Endothelial cell (in vitro differentiated cells): Measurements from ENCODE around the gene BLOC1S5. TPM values are rescaled to one million over a fixed set of nuclear protein-coding genes. Genes with fewer than 3 reads are reported as not detected.
"Not testable (repeated sequence)": the region's sequence is repeated elsewhere in the genome, so short reads cannot be mapped to it uniquely, and the experiment has no call there.

Experiments used
- DNase-seq: peaks from one replicate; pipeline ENCODE4 v3.0.0; 2021; ENCODE audit warnings: low spot score
- H3K27ac Mint-ChIP-seq: one replicate; pipeline ENCODE4 v1.8.0; 2021; ENCODE audit warnings: mixed read lengths, inconsistent platforms; ENCODE audit not compliant: unreplicated experiment
- H3K27me3 Mint-ChIP-seq: one replicate; pipeline ENCODE4 v1.8.0; 2021; ENCODE audit warnings: mild to moderate bottlenecking, moderate library complexity, mixed read lengths, inconsistent platforms; ENCODE audit not compliant: unreplicated experiment
- H3K36me3 Mint-ChIP-seq: one replicate; pipeline ENCODE4 v1.8.0; 2021; ENCODE audit warnings: mild to moderate bottlenecking, low read depth, mixed read lengths, inconsistent platforms; ENCODE audit not compliant: unreplicated experiment
- H3K4me1 Mint-ChIP-seq: one replicate; pipeline ENCODE4 v1.8.0; 2021; ENCODE audit warnings: mild to moderate bottlenecking, mixed read lengths, inconsistent platforms; ENCODE audit not compliant: unreplicated experiment
- H3K4me3 Mint-ChIP-seq: one replicate; pipeline ENCODE4 v1.8.0; 2021; ENCODE audit warnings: mild to moderate bottlenecking, mixed read lengths, inconsistent platforms; ENCODE audit not compliant: unreplicated experiment
- H3K9me3 Mint-ChIP-seq: one replicate; pipeline ENCODE4 v1.8.0; 2021; ENCODE audit warnings: mixed read lengths, inconsistent platforms; ENCODE audit not compliant: unreplicated experiment
- CTCF ChIP-seq: fragments of 200-600 bp; sonication (generic); IDR thresholded peaks from one replicate; pipeline ENCODE4 v1.5.0; 2021; ENCODE audit warnings: antibody characterized with exemption; ENCODE audit not compliant: unreplicated experiment
- total RNA-seq: library from RNA; stranded (reverse); fragmentation: NEBNext Ultra II Directional; extraction: Animal tissue kit (Norgen Biotek cat#: 25700); gene quantifications from one replicate; pipeline ENCODE4 v1.2.1, GENCODE V29; 2021; ENCODE audit not compliant: unreplicated experiment

BLOC1S5 gene
- total RNA-seq, 1 donor from 2014 or later: 13.2 TPM

DNA sequence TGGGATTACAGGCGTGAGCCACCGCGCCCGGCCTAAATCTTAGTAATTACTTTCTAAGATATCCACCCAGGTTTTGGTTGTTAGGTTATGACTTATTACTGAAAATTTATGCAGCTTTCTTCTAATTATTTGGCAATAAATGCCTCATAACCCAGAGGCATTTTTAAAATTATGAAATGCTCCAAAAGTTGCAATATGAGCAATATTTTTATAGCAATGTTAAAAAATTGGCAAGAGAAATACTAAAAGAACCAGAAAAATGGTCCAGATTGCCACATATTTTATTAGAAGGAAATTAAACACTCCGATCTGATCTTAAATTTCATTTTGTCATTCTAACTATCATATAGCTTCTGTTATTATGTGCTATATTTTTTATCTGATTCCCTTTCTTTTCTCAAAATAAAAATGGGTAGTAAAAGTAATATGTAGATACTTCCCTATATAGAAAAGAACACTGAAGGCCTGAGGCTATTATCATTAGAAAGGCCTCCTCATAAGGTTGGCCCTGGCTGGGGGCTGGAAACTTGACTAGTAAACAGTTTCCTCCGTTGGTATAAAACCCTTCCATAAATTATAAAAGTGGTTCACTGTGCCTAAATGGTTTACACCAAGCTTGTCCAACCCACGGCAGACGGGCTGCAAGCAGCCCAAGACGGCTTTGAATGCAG lies 22.1 kb downstream of the BLOC1S5 start:
- Mint-ChIP-seq H3K27me3 (no peaks in the 10 kb centered on the region), H3K9me3 (no peaks in the 10 kb centered on the region)

DNA sequence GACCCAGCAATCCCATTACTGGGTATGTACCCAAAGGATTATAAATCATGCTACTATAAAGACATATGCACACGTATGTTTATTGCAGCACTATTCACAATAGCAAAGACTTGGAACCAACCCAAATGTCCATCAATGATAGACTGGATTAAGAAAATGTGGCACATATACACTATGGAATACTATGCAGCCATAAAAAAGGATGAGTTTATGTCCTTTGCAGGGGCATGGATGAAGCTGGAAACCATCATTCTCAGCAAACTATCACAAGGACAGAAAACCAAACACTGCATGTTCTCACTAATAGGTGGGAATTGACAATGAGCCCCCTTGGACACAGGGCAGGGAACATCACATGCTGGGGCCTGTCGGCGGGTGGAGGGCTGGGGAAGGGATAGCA lies 30.1 kb downstream of the BLOC1S5 start:
- H3K4me1 Mint-ChIP-seq, DNase-seq, H3K36me3 Mint-ChIP-seq, H3K27me3 Mint-ChIP-seq, H3K9me3 Mint-ChIP-seq, H3K4me3 Mint-ChIP-seq, H3K27ac Mint-ChIP-seq: not testable (repeated sequence)

More for the DNA sequence above, 22.1 kb downstream of the BLOC1S5 start:
- H3K4me3 Mint-ChIP-seq: no peak overlapping the region
- peaks cover 5% of the 10 kb centered on the region for H3K4me1 Mint-ChIP-seq
- DNase-seq: no peak
- peaks cover 17% of the 10 kb centered on the region for H3K36me3 Mint-ChIP-seq
- TF ChIP-seq CTCF: no peak
- H3K27ac Mint-ChIP-seq: no peak overlapping the region

DNA sequence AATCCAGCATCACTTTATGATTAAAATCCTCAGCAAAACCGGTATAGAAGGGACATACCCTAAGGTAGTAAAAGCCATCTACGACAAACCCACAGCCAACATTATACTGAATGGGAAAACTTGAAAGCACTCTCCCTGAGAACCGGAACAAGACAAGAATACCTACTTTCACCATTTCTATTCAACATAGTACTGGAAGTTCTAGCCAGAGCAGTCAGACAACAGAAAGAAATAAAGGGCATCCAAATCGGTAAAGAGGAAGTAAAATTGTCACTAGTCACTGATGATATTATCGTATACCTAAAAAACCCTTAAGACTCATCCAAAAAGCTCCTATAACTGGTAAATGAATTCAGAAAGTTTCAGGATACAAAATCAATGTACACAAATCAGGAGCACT lies 33.3 kb downstream of the BLOC1S5 start:
- H3K27ac Mint-ChIP-seq: no peak overlapping the region
- H3K36me3 Mint-ChIP-seq: peaks cover 4% of the 10 kb centered on the region
- no peaks in the 10 kb centered on the region for H3K9me3 Mint-ChIP-seq
- H3K27me3 Mint-ChIP-seq: peaks cover 1% of the 10 kb centered on the region
- DNase-seq: no peak
- no peak overlapping the region for H3K4me3 Mint-ChIP-seq
- H3K4me1 Mint-ChIP-seq: peaks cover 11% of the 10 kb centered on the region
- no peak for TF ChIP-seq CTCF

DNA sequence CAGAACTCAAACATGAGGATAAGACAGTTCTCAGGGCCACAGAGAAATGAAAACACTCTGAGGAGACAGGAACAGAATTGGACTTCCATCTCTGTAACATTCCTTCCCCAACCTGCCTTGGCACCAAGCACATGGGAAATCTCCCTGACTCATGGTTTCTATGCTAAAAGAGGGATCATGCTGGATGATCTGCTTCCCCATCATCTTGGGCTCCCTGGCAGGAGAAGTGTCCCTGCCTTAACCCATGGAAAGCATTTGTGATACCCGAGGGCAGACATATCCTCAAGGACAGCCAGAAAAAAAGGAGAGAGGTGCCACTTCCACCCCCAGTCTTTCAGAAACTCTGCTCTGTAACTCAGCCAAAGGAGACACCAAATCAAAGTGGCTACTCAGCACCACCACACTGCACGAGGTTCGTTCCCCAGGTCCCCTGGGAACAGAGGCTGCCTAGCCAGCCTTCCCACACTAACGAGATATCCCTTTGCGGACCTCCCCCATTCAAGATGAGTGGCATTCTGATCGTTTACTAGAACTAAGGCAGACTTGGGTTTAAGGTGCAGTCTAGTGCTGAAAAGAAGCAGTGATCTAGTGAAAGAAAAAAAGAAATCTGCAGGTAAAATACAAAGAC lies 34.8 kb downstream of the BLOC1S5 start:
- Mint-ChIP-seq H3K9me3 (no peaks in the 10 kb centered on the region), H3K27ac (no peak overlapping the region), H3K27me3 (peaks cover 1% of the 10 kb centered on the region), H3K36me3 (peaks cover 4% of the 10 kb centered on the region), H3K4me3 (no peak overlapping the region), H3K4me1 (peaks cover 11% of the 10 kb centered on the region)
- DNase-seq: no peak
- TF ChIP-seq CTCF: no peak

DNA sequence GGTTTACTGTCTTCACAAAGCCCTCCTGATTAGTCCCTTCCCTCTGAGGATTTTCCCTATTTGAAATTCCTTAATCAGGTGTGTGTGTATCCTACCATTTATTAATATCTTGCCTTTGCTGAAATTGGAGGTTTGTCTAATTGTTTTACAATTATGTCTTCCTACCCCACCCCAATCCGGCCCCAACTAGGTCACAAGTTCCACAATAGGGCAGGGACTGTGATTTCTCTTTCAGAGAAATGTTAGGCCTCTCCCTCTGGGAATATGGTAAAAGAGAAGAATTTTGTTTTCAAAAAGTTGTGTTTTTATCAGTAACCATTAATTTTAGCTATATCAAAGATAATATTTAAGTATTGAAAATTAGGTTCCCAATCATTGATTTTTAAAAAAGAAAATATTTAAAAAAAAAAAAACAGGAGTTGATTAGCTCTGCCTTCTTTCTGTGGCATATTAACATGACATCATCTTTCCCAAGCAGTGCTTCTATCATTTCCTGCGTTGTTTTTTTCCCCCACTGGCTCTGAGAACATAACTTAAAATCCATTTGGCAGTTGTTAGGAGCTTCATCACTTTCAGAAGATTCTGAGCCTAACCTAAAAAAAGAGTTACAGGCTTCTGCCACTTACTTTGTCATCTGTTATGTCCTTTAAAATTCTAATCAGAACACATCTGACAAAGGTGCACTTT lies 36.1 kb downstream of the BLOC1S5 start:
- no peak for DNase-seq
- no peaks in the 10 kb centered on the region for H3K9me3 Mint-ChIP-seq
- H3K4me1 Mint-ChIP-seq: peaks cover 11% of the 10 kb centered on the region
- no peak overlapping the region for H3K4me3 Mint-ChIP-seq
- H3K27me3 Mint-ChIP-seq: no peaks in the 10 kb centered on the region
- no peak overlapping the region for H3K27ac Mint-ChIP-seq
- no peaks in the 10 kb centered on the region for H3K36me3 Mint-ChIP-seq
- TF ChIP-seq CTCF: no peak
